Stimulated activated CD4-positive, alpha-beta T cell treated with anti-CD3 and anti-CD28 coated beads, TNF-alpha, amount 100 ng/mL, for 1 hour (primary cell): Measurements from ENCODE around the gene GTPBP10.
A peak's percentile ranks its signal among the peaks of the same experiment; 100 is the strongest.

ENCODE experiments used
- DNase-seq, 3 donors: peaks; one replicate each; pipeline ENCODE4 v3.0.0-alpha.2; 2020; ENCODE audit warnings: low read depth in 3 of 3, low spot score in 1 of 3

GTPBP10 gene

DNA sequence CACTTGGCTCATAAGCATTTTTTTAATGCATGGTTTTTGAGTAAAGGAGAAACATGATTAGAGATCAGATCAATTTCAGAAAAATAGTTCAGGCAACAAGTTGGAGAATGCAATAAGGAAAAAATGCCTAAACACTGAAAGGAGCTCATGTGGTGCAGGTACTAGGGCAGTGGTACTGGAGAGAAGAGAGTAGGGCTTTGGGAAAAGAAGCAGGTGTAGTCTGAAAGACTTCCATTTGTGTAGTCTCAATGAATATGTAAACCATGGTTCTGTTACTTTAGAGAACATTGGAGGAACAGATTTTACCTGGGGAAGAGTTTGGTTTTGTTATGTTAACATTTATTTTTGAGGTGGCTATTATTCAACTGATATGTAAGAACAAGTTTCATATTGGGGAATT, 5.5 kb downstream of the GTPBP10 start:
- no peak for DNase-seq

DNA sequence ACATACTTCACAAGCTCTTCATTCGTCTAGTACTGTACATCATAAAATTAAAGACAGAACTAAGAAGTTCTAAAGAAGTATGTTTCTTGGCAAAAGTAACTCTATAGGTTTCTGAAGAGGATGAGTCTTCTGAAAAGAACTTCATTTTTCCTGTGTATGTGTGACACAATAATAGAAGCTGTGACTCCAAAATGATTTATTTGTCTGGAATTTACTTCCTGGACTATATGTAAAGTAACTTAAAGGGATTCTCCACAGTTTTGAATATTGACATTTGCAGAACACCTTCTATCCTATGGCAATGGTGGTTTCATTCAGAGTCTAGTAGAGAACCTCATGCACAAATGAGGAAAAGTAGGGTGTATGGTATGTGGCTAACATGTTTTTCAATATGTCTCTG, 36.9 kb downstream of the GTPBP10 start:
- no peak for DNase-seq

DNA sequence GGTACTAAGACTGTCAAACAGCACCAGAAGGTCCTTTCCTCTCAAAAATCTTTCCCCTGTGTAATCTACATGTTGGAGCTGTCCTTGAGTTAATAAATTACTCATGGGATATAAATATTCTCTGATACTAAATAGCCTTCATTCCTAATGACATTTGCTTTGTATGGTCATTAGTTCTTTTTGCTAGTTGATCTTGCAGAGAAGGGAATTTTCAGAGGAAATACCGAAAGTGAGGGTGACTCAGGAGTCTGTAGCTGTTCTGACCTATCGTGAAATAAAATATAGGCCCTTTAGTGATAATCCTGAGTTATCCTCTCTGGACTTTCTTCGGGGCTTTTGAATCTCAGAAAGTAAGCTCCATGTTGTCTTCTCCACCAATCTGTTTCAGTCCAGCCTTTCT, 37.3 kb downstream of the GTPBP10 start:
- no peak for DNase-seq

DNA sequence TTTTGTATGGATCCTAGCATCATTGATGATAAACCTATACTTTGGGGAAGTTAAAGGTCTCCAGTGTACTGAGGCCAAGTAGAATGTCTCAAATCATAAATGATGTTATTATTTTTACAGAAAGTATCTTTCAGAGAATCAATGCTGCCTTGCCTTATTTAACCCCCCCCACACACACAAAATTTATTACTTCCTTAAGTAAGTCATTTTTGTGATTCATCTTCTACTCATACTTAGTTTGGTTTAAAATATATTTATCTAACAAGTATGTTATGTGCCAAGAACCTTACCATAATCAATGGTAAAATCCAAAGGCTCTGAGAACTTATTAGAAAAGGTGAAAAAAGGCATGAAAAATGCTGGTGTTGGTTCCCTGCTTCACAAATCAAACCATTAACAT, 37.9 kb downstream of the GTPBP10 start:
- DNase-seq, result no peak

DNA sequence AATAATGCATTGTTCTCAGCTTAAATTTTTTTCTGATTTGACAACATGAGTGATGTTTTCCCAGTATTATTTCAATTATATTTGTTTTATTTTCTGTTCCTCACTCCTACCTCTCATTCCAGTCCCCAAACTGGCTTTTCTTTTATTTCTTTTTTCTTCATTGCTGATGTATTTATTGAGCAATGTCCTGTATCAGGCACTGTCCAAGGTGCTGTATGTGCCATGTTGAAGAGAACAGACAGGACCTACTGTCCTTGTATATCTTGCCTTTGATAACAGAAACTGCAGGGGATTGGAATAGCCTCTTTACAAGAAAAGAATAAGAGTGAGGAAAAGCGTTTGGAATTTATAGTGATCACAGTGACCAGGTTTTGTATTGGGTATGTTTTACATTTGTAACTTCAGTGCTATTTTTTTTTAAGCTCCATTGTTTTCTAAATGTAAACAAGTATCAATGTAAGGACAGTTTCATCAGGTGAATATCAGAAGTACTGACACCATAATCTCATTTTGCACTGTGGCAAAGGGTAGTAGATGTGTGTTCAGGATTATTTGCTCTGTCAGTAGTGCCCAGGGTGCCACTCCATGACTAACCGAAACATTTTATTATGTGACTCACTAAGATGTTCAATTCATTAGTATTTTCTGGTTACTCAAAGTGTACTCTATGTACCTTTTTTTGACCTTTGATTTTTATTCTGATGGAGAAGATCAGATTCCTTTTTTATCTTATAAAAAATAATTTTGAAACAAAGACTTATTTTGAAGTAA, 41.1 kb downstream of the GTPBP10 start:
- no peak for DNase-seq

DNA sequence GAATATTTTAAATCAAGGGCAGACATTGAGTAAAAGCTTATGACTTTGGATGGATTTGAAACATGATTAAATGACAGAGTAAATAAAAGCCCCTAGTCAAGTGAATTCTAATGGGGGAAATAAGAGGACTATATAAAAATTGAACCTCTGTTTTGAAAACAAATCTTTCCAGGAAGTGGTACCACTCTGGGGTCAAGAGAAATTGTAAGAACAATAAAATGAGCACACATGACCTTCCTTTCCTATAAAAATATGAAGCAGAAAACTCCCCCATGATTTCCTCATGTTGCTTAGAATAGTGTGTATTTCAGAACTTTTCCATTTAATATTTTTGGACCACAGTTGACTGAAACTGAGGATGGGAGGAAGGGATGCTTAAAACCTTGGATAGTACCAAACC, 44.4 kb downstream of the GTPBP10 start:
- DNase-seq, result no peak

DNA sequence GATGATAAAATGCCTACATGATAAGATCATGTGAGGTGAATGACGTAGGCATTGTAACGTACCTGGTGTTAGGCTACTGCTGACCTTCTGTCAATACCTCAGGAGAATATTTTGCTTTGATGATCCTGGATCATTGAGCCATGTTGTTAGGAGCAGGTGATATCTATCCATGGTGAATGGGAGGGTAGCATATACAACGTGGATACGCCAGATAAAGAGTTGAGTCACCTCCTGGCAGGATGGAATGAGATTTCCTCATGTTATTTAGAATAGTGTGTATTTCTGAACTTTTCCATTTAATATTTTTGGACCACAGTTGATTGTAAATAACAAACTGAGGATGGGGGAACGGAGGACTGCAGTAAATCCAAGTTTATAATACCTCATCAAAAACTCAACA, 45.0 kb downstream of the GTPBP10 start:
- DNase-seq, result no peak

DNA sequence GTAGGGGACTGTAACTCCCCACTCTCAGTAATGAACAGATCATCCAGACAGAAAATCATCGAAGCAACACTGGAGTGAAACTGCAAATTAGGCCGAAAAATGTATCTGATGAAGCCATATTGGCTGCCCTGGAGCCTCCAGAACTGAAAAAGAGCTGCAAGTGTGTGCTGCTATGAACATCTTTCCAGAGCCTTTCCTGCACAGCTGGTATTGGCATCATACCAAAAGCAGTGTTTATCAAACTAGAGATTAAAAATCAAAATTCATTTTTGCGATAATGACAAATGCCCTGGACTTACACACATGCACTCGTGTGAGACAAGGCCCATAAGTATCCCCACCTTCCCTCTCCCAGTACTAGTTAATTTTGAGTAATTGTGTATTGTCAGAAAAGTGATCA, 49.9 kb downstream of the GTPBP10 start:
- no peak for DNase-seq

DNA sequence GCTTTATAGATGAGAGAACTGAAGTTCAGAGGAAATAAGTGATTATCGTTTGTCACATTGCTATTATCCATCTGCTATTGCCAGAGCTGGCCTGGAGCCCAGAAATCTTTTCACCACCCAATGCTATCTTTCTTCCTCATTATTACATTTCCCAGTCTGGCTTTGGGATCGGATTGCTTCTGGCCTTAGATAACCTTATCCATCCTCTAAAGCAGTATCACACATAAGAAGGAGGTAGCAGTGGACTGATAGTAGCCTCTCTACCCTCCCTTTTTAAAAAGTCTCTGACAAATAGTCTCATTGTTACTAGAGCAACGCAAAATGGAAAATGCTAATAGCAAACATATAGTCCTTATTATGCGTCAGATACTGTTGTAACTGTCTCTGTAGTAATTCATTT, 55.5 kb downstream of the GTPBP10 start:
- no peak for DNase-seq

DNA sequence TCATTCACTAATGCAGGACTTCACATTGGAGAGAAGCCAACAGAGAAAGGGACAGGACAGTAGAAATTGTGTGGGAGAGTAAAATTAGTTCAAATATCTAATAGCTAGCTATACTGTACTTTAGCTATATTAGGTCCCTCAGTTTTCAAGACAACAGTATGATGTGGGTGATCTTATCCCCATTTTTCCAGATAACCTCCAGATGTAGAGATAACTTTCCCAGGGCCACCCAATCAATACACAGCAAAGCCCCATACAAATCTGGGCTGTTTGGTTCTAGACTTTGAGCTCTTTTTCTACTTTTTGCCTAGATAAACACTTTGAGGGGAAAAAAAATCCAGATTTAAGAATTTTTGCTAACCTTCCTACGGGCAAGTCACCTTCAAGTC, 56.3 kb downstream of the GTPBP10 start:
- no peak for DNase-seq

DNA sequence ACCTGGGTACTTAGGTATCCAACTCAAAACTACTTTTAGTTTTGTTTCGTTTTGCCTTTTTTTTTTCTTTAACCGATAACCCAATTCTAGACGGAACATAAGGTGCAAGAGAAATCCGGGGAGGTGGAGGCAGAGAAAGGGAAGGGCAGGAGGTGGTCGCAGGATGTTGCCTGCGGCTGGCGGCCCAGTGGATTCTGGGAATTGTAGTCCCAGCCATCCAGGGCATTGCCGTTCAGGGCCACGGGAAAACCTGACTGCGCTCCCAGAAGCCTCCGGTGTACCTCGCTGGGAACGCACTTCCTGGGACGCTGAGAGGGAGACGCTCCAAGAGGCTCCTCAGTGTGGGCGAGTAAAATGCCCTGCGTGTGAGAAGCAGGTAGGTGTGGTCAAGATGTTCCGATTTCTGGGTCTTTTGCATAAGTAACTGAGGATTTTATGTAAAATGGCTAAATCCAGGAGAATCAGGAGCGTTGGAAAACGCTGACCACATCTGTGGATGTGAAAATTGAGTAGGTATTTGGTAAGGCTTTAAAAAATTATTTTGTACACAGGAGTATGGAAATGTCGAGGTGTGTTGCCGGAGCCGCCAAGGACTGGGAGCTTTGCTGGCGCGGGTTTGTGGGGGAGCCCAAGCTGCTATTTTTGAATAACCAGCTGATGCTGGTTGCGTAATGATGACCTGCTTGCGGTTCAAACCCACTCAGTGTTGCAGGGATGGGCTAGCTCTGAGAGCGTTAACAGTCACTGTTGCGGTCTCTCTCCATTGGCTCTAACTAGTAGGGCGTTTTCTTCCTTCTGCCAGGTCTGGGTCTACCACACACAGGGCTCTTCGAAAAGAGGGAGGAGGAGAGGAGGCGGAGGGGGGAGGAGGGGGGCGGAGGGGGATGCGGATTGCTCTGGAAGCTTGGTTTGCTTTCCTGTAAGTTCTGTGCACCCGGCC, 56.9 kb downstream of the GTPBP10 start, which contains the start of gene CLDN12:
CLDN12 (plus strand) TSS at position 288 of the 940 bp plus-strand sequence. CDS start 9,216 bp downstream, outside the sequence.
- DNase-seq, result peak; percentile 12 to 22 (median 22)

DNA sequence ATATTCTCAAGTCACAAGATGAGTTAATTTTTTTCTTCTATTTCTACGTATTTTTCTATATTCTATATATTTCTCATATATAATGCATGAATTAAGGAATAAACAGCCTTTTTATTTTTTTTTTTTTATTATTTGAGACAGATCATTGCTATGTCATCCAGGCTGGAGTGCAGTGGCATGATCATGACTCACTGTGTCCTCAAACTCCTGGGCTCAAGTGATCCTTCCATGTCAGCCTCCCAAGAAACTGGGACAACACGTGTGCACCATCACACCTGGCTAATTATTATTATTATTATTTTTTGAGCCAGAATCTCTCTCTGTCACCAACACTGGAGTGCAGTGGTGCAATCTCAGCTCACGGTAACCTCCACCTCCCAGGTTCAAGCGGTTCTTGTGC, 58.3 kb downstream of the GTPBP10 start:
- no peak for DNase-seq

DNA sequence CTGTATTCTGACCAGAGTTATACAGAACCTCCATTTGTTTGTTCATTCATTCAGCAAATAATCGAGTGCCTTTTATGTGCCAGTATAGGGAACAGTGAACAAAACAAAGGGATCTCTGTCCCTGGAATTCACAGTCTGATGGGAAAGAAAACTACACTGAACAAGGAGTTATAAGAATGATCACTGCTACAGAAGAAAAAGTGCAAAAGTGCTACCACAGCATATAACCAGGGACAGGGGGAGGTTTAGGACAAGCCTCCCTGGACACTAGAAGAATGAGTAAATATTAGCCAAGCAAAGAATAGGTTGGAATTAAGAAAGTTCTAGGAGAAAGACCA, 60.9 kb downstream of the GTPBP10 start:
- DNase-seq, result no peak

DNA sequence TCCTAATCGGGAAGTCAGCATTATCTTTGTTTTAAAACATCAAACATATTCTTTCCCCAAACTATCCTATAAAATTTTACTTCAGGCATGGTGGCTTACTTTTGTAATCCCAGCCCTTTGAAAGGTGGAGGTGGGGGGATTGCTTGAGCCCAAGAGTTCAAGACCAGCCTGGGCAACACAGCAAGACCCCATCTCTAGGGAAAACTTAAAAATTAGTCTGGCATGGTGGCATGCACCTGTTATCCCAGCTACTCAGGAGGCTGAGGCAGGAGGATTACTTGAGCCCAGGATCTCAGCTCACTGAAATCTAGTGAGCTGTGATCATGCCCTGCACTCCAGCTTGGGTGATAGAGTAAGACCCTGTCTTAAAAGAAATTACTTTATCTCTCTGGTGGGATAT, 61.6 kb downstream of the GTPBP10 start:
- DNase-seq, result no peak

DNA sequence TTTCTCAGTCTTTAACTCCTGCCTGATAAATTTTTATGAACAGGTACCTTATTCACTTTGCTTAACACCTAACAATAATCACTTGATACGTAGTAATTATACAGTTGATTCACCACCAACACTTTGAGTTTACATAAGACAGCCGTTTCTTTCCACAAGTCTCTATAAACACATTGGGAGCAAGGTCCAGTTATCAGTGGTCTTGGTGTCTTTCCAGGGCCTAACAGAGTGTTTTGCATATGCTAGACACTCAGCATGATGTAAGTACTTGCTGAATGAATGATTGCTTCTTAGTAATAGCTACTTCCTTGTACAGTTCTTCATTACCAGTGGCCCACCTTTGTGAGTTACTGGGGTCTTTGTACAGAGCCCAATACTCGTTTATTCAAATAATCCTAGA, 63.2 kb downstream of the GTPBP10 start:
- DNase-seq, result no peak

DNA sequence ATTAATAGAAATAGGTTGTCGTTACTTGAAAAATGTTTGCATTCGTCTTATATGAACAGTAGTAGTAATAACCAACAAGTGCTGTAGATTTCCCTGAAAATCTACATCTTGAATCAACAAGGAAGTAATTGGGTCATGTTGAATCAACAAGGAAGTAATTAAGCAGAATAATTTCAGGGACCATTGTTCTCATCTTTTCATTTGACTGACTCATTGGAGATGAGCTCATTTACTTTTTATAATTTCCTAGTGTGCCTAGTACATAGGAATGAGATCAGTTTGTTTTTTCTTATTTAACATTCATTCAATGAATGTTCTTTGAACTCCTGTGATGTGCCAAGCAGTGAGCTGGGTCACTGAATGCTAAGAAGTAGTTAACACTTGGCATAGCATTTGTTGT, 65.0 kb downstream of the GTPBP10 start:
- no peak for DNase-seq

DNA sequence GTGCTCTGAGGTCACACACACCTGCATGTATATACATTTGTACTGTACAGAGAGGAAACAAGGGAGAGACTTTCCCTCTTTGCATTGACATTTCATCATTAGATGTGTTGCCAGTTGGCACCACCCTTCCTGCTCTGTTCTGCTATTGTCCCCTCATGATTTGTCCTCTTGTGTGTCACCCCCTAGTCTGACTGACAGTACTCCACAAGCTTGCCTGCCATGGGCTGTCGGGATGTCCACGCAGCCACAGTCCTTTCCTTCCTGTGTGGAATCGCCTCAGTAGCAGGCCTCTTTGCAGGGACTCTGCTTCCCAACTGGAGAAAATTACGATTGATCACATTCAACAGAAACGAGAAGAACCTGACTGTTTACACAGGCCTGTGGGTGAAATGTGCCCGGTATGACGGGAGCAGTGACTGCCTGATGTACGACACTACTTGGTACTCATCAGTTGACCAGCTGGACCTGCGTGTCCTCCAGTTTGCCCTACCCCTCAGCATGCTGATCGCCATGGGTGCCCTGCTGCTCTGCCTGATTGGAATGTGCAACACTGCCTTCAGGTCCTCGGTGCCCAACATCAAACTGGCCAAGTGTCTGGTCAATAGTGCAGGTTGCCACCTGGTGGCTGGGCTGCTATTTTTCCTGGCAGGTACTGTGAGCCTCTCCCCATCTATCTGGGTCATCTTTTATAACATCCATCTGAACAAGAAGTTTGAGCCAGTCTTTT, 66.1 kb downstream of the GTPBP10 start:
- no peak for DNase-seq

DNA sequence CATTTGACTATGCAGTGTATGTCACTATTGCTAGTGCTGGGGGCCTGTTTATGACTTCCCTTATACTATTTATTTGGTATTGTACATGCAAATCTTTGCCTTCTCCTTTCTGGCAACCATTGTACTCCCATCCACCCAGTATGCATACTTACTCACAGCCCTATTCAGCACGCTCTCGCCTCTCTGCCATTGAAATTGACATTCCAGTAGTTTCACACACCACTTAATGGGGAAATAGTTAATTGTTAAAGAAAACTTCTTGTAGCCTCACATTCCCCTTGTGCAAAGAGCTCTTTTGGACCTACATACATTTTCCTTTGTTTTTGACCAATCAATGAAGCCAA, 66.6 kb downstream of the GTPBP10 start:
- no peak for DNase-seq

DNA sequence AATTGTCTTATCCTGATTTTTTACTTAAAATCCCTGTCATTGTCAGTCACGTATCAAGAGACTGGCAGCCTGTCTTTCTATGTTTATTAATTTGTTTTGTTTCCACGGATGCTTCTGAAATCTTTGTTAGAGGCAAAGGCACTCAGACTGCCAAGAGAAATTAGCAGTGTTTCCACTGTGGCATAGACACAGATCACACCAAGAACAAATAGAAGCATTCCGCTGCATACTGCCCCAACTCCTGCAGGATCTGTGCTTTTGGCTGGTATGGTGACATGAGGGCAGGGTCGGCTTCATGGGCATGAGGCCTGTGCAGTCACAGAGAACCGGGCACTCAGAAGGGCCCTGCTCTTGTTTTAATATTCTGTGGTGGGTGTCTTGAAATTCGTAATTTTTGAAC, 75.1 kb downstream of the GTPBP10 start:
- DNase-seq, result no peak

DNA sequence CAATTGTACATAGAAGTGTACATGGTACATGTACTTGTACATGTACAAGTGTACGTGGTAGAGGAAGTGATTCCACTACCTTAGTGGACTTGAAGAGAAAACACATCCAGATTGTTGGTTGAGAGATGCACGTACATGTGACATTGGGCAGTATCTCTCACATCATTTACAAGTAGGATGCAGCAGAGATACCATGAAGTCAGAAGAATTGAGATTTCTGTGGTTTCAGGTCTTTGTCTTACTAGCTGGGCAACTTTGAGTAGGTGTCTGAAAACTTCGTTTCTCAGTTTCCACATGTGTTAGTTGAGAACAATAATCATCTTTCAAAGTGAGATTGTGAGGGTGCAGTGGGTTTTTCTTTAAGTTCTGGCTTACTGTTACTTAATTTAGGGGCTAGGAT, 78.2 kb downstream of the GTPBP10 start:
- DNase-seq, result no peak

DNA sequence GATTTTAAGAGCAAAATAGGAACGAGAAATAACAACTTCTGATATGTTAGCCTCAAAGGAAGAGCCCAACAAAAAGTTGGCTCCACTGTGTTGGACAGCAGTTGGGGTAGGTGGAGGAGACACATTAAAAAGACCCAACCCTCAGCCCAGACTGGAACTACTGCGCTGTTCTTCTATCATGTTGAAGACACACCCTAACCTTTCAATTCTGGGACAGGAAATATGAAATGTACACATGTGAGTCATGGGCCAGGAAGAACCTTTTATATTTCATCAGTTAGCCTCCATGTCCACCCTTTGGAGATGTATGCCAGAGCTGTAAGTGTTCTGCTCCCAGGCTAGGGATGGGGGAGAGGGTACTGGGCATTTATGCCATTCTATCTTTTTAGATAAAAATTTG, 78.9 kb downstream of the GTPBP10 start:
- DNase-seq, result no peak
